GM18507 (cell line): Measurements from ENCODE around the gene E2F3.
"Not testable (repeated sequence)": the region's sequence is repeated elsewhere in the genome, so short reads cannot be mapped to it uniquely, and the experiment has no call there.

Source experiments
- DNase-seq: peaks from one replicate; pipeline ENCODE4 v3.0.0; 2011; ENCODE audit warnings: low read depth; ENCODE audit not compliant: insufficient read length; ENCODE audit errors: extremely low spot score
- FAIRE-seq: peaks from 2 replicates; lab custom pipeline; 2011; peaks lifted over from hg19 to GRCh38; lab: Jason Lieb, UNC

The E2F3 gene

GRCh38 chr6:20487669-20488375, 86.1 kb downstream of the E2F3 start:
- DNase-seq (no peak), FAIRE-seq (no peak)

GRCh38 chr6:20490591-20490990, 88.9 kb downstream of the E2F3 start:
- FAIRE-seq (no peak), DNase-seq (no peak)

GRCh38 chr6:20492099-20492498, 90.4 kb downstream of the E2F3 start:
- DNase-seq (no peak), FAIRE-seq (no peak)

GRCh38 chr6:20497216-20498040, 95.7 kb downstream of the E2F3 start:
- DNase-seq (no peak), FAIRE-seq (no peak)

- no peak for DNase-seq
- FAIRE-seq: no peak
Observed at GRCh38 chr6:20498041-20498385, 96.3 kb downstream of the E2F3 start.

- DNase-seq (no peak), FAIRE-seq (no peak)
Observed at GRCh38 chr6:20509212-20509611, 107.5 kb downstream of the E2F3 start.

GRCh38 chr6:20511852-20512251, 110.2 kb downstream of the E2F3 start:
- DNase-seq (no peak), FAIRE-seq (no peak)

- not testable (repeated sequence) for FAIRE-seq, DNase-seq
Observed at GRCh38 chr6:20525208-20525607, 123.5 kb downstream of the E2F3 start.

GRCh38 chr6:20529086-20529448, 127.4 kb downstream of the E2F3 start:
- FAIRE-seq: peak; percentile 77

GRCh38 chr6:20532881-20533280, 131.2 kb downstream of the E2F3 start:
- DNase-seq (no peak), FAIRE-seq (no peak)

More at GRCh38 chr6:20529086-20529448, 127.4 kb downstream of the E2F3 start:
- DNase-seq: not testable (repeated sequence)

GRCh38 chr6:20533746-20534294, 132.1 kb downstream of the E2F3 start:
- DNase-seq (no peak), FAIRE-seq (no peak)

GRCh38 chr6:20534295-20535262, 132.9 kb downstream of the E2F3 start, which contains the start of gene CDKAL1:
CDKAL1 (plus strand) TSS chr6:20534457; CDS start chr6:20546351, 11,894 bp downstream.
- FAIRE-seq (peak; percentile 95), DNase-seq (peak; percentile 65)

- no peak for FAIRE-seq
- no peak for DNase-seq
Observed at GRCh38 chr6:20538131-20538662, 136.5 kb downstream of the E2F3 start.

GRCh38 chr6:20538907-20539306, 137.2 kb downstream of the E2F3 start:
- no peak for FAIRE-seq

GRCh38 chr6:20539387-20539786, 137.7 kb downstream of the E2F3 start:
- FAIRE-seq (no peak), DNase-seq (no peak)

More at GRCh38 chr6:20538907-20539306, 137.2 kb downstream of the E2F3 start:
- DNase-seq: no peak

- FAIRE-seq (no peak), DNase-seq (no peak)
Observed at GRCh38 chr6:20540683-20541082, 139.0 kb downstream of the E2F3 start.

GRCh38 chr6:20541382-20541781, 139.7 kb downstream of the E2F3 start:
- DNase-seq: no peak
- FAIRE-seq: no peak

- FAIRE-seq (peak; percentile 95), DNase-seq (peak; percentile 9)
Observed at GRCh38 chr6:20542927-20543602, 141.4 kb downstream of the E2F3 start.
